COLO668 (cell line): ENCODE measurements around the gene U2SURP.
"Not testable (repeated sequence)": the region's sequence is repeated elsewhere in the genome, so short reads cannot be mapped to it uniquely, and the experiment has no call there.

ENCODE experiments used
- DNase-seq: peaks from one replicate; lab custom pipeline; 2025; ENCODE audit not compliant: unreplicated experiment; lab: John Stamatoyannopoulos, UW

U2SURP gene

GRCh38 chr3:143011705-143012104 lies 10.3 kb downstream of the U2SURP start:
- no peak for DNase-seq

- no peak for DNase-seq
Measured at GRCh38 chr3:143014921-143015320, 13.6 kb downstream of the U2SURP start.

- DNase-seq: no peak
Measured at GRCh38 chr3:143016321-143016972, 15.1 kb downstream of the U2SURP start.

- no peak for DNase-seq
Measured at GRCh38 chr3:143024351-143024960, 23.1 kb downstream of the U2SURP start.

GRCh38 chr3:143031327-143031726 lies 30.0 kb downstream of the U2SURP start:
- no peak for DNase-seq

- DNase-seq: not testable (repeated sequence)
Measured at GRCh38 chr3:143031796-143032387, 30.5 kb downstream of the U2SURP start.

GRCh38 chr3:143035466-143036211 lies 34.3 kb downstream of the U2SURP start:
- no peak for DNase-seq

- no peak for DNase-seq
Measured at GRCh38 chr3:143036557-143036956, 35.2 kb downstream of the U2SURP start.

- DNase-seq: no peak
Measured at GRCh38 chr3:143037867-143038266, 36.5 kb downstream of the U2SURP start.

GRCh38 chr3:143040261-143040879 lies 39.0 kb downstream of the U2SURP start:
- no peak for DNase-seq

GRCh38 chr3:143041903-143042302 lies 40.5 kb downstream of the U2SURP start:
- DNase-seq: no peak

GRCh38 chr3:143045639-143046038 lies 44.3 kb downstream of the U2SURP start:
- no peak for DNase-seq

GRCh38 chr3:143046075-143046474 lies 44.7 kb downstream of the U2SURP start:
- not testable (repeated sequence) for DNase-seq

- no peak for DNase-seq
Measured at GRCh38 chr3:143054011-143054410, 52.6 kb downstream of the U2SURP start.

GRCh38 chr3:143056372-143056771 lies 55.0 kb downstream of the U2SURP start:
- DNase-seq: no peak

- no peak for DNase-seq
Measured at GRCh38 chr3:143060906-143061305, 59.5 kb downstream of the U2SURP start.

GRCh38 chr3:143063018-143063417 lies 61.6 kb downstream of the U2SURP start:
- no peak for DNase-seq

GRCh38 chr3:143064777-143065176 lies 63.4 kb downstream of the U2SURP start:
- DNase-seq: no peak

- no peak for DNase-seq
Measured at GRCh38 chr3:143065364-143065763, 64.0 kb downstream of the U2SURP start.

- no peak for DNase-seq
Measured at GRCh38 chr3:143066033-143066432, 64.7 kb downstream of the U2SURP start.

GRCh38 chr3:143067201-143067600 lies 65.8 kb downstream of the U2SURP start:
- no peak for DNase-seq
